Ascending aorta (tissue), 2 donors: ENCODE data around the gene SH2D2A. TPM values are rescaled to one million over a fixed set of nuclear protein-coding genes. Genes with fewer than 3 reads are reported as not detected.

Experiments used
- DNase-seq, 2 donors: peaks; one replicate each; pipeline ENCODE4 v3.0.0-alpha.2; 2019; ENCODE audit warnings: low spot score in 2 of 2
- H3K27ac ChIP-seq, 2 donors: fragments of 200-600 bp; sonication (generic); one replicate each; pipeline ENCODE4 v1.5.1; 2016 to 2017; ENCODE audit warnings: mild to moderate bottlenecking in 1 of 2
- H3K27me3 ChIP-seq: fragments of 200-600 bp; sonication (generic); one replicate; pipeline ENCODE4 v1.5.1; 2017
- H3K36me3 ChIP-seq, 2 donors: fragments of 200-600 bp; sonication (generic); one replicate each; pipeline ENCODE4 v1.5.1; 2016
- H3K4me1 ChIP-seq, 2 donors: fragments of 200-600 bp; sonication (generic); one replicate each; pipeline ENCODE4 v1.5.1; 2016 to 2017; ENCODE audit warnings: mild to moderate bottlenecking in 1 of 2
- H3K4me3 ChIP-seq, 2 donors: fragments of 200-600 bp; sonication (generic); one replicate each; pipeline ENCODE4 v1.5.1; 2016 to 2017; ENCODE audit warnings: mild to moderate bottlenecking in 1 of 2
- H3K9me3 ChIP-seq, 2 donors: fragments of 200-600 bp; sonication (generic); one replicate each; pipeline ENCODE4 v1.5.1; 2016
- CTCF ChIP-seq, 3 experiments: fragments of 200-600 bp in 2 of 3; fragments of 450-650 bp in 1 of 3; sonication (generic) in 2 of 3; IDR thresholded peaks; one replicate each; pipeline ENCODE4 v1.5.1; 2016 to 2019; ENCODE audit warnings: antibody characterized with exemption in 3 of 3, mild to moderate bottlenecking in 1 of 3, moderate library complexity in 1 of 3
- intact Hi-C: fragments of 100-400 bp; cut with DNase I; formaldehyde crosslinking; loops from one replicate; pipeline ENCODE4 v1.15.1; 2023
- total RNA-seq: library from RNA; depleted of rRNA; stranded (reverse); fragments of >200 nt; gene quantifications from one replicate; pipeline ENCODE4 v1.1.0, GENCODE V29; 2016

SH2D2A gene
- total RNA-seq, 1 donor from 2014 or later = not detected

DNA sequence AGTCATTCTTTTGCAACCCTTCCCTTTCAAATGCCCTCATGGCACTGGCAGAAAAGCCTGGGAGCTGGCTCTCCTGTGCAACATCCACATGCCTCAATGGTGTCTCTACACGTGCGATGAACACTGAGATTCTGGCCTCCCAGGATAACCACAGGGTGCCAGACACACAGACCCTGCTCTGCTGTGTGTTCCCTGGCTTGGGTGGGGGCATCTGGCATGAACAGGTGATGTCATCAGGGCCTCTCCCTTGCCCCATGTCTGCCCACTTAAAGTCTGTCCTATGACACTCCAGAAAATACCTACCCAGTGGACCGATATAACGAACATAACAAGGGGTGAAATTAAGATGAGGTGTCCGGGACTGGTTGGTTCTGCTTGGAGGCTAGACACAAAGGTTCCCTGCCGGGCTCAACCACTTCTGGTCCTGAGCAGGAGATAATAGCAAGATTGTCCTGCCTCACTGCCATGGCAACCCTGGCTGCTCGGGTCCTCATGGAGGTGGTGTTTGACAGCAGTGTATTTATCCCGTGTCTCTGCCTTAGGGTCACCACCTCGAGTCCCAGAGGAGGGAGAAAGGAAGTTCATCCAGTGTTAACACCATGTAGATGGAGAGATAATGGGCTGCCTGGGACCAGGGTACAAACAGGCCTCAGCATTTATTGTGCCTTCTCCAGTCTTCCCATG is 22.9 kb upstream of the SH2D2A start:
- intact Hi-C loops = no loop called here
- Histone ChIP-seq H3K36me3 (no peaks in the 10 kb centered on the region), H3K27ac (no peak overlapping the region), H3K9me3 (no peaks in the 10 kb centered on the region), H3K4me3 (no peak overlapping the region), H3K4me1 (no peaks in the 10 kb centered on the region), H3K27me3 (peaks cover 2% of the 10 kb centered on the region)
- no peak for DNase-seq
- TF ChIP-seq CTCF (IDR thresholded peaks at IDR 0.05) = no peak

- H3K4me1 ChIP-seq = no peaks in the 10 kb centered on the region
- no peaks in the 10 kb centered on the region for H3K27me3 ChIP-seq
- no peak overlapping the region for H3K4me3 ChIP-seq
- DNase-seq = no peak
- peak; percentile 60 to 82 (median 71) for TF ChIP-seq CTCF (IDR thresholded peaks at IDR 0.05)
- intact Hi-C loops = no loop called here
- no peaks in the 10 kb centered on the region for H3K9me3 ChIP-seq
- H3K27ac ChIP-seq = no peak overlapping the region
- H3K36me3 ChIP-seq = no peaks in the 10 kb centered on the region
Observed at GRCh38 chr1:156838972-156839371, 22.3 kb upstream of the SH2D2A start.

DNA sequence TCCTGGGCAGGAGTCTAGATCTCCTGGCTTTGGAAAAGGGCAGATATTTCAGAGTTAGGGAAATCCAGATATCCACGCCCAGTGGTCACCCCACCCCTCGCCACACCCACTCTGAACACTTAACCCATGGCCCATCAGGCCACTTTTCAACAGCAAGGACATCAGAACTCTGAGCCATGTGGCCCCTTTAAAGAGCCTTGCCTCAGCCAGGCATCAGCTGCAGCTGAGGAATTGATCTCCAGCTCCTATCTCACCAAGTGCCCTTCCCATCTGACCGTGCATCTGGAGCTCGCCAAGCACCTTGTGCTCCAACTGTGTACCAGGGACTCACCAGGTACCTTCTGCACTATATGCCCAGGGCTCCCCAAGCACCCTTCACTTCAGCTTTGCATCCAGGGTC is 20.2 kb upstream of the SH2D2A start:
- no peak for TF ChIP-seq CTCF (IDR thresholded peaks at IDR 0.05)
- no peak for DNase-seq
- Histone ChIP-seq H3K36me3 (no peaks in the 10 kb centered on the region), H3K4me3 (no peak overlapping the region), H3K27ac (no peak overlapping the region), H3K4me1 (no peaks in the 10 kb centered on the region), H3K9me3 (no peaks in the 10 kb centered on the region), H3K27me3 (no peaks in the 10 kb centered on the region)
- intact Hi-C loops = no loop called here

DNA sequence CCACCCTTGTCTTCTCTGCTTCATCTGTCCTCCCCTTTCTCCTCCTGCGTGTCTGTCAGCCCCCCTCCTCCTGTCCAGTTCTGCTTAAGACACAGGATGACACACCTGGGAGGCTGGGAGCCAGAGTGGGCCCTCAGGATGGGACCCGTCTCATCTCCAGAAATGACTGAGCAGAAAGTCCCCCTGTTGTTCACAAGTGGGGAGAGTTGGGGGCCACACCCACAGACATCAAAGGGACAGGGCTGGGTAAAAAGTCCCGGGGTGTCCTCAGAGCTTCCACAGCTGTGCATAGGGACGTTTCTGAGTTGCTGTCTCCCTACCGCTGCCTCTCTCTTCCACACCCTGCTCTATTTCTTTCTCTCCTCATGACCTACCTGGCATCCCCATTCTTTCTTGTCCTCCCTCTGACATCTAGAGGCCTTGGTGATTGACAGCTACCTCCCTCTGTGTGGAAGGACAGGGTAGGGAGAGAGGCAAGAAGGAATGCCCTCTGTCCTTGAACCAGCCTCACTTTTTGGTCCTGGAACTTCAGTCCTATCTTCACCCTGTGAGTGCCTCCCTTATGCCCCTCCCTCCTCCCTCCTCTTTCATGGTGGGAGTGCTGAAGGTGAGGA is 19.5 kb upstream of the SH2D2A start:
- Histone ChIP-seq H3K27ac (no peak overlapping the region), H3K27me3 (no peaks in the 10 kb centered on the region), H3K4me1 (no peaks in the 10 kb centered on the region), H3K9me3 (no peaks in the 10 kb centered on the region), H3K36me3 (no peaks in the 10 kb centered on the region), H3K4me3 (no peak overlapping the region)
- intact Hi-C loops = no loop called here
- DNase-seq = no peak
- no peak for TF ChIP-seq CTCF (IDR thresholded peaks at IDR 0.05)

DNA sequence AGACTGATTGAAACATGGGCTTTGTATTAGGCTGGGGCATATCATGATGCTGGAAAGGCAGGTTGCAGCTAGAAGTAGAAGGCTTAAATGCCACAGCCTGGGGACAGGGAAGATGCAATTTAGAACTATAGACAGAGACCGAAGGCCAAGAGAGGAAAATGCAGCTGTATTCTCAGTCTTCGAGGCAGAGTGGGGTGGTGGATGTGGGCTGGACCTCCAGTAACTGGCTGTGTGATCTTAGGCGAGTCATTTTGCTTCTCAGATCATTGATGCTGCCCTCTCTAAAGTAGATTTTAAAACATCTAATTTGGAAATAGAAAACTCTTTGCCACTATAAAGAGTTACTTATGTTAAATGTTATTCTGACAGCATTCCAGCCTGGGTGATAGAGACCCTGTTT is 17.7 kb upstream of the SH2D2A start:
- H3K27ac ChIP-seq = no peak overlapping the region
- H3K4me1 ChIP-seq = no peaks in the 10 kb centered on the region
- TF ChIP-seq CTCF (IDR thresholded peaks at IDR 0.05) = no peak
- no peak overlapping the region for H3K4me3 ChIP-seq
- intact Hi-C loops = no loop called here
- H3K9me3 ChIP-seq = no peaks in the 10 kb centered on the region
- H3K27me3 ChIP-seq = no peaks in the 10 kb centered on the region
- no peak for DNase-seq
- no peaks in the 10 kb centered on the region for H3K36me3 ChIP-seq
